ENCODE data around the gene ANKRD39.

DNA sequence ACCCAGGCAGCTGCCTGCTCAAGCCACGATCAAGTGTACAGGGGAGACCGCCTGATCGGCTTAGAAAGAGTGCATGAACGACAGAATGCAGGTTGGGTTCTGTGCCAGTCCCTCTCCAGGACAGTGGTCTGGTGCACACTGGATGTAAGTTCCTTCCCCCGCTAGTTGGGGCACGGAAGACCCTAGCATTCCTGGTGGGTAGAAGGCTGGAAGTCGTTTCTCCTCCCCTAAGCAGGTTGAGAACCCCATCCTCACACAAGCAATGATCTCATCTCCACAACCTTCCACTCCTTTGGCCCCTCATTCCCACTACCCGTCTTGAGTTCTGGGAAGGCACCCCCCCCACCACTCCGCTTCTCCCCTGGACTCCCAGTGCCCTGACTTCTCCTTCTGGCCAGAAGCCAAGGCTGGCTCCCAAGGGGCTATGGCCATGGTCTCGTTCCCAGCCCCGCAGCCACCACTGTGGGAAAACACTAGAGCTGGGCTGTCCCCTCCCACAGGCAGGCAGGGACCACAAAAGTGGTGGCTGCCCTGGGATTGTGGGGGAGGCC is 1.4 kb upstream of the ANKRD39 start:
- TF ChIP-seq, protein P1, sequence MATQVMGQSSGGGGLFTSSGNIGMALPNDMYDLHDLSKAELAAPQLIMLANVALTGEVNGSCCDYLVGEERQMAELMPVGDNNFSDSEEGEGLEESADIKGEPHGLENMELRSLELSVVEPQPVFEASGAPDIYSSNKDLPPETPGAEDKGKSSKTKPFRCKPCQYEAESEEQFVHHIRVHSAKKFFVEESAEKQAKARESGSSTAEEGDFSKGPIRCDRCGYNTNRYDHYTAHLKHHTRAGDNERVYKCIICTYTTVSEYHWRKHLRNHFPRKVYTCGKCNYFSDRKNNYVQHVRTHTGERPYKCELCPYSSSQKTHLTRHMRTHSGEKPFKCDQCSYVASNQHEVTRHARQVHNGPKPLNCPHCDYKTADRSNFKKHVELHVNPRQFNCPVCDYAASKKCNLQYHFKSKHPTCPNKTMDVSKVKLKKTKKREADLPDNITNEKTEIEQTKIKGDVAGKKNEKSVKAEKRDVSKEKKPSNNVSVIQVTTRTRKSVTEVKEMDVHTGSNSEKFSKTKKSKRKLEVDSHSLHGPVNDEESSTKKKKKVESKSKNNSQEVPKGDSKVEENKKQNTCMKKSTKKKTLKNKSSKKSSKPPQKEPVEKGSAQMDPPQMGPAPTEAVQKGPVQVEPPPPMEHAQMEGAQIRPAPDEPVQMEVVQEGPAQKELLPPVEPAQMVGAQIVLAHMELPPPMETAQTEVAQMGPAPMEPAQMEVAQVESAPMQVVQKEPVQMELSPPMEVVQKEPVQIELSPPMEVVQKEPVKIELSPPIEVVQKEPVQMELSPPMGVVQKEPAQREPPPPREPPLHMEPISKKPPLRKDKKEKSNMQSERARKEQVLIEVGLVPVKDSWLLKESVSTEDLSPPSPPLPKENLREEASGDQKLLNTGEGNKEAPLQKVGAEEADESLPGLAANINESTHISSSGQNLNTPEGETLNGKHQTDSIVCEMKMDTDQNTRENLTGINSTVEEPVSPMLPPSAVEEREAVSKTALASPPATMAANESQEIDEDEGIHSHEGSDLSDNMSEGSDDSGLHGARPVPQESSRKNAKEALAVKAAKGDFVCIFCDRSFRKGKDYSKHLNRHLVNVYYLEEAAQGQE (IDR thresholded peaks at IDR 0.05; ENCODE audit: insufficient read depth in 1 of 2, low read depth in 2 of 2, low read length in 1 of 2), result no peak
- no peak for TF ChIP-seq TCF7L2 (IDR thresholded peaks at IDR 0.05; ENCODE audit: low read depth, low read length)
